Measurements from ENCODE around the gene EMSY.
A peak's percentile ranks its signal among the peaks of the same experiment; 100 is the strongest.
"Not testable (repeated sequence)": the region's sequence is repeated elsewhere in the genome, so short reads cannot be mapped to it uniquely, and the experiment has no call there.

Gene EMSY

GRCh38 chr11:76524919-76525318 is 80.1 kb downstream of the EMSY start:
- DNase-seq, result peak; percentile 25

DNA sequence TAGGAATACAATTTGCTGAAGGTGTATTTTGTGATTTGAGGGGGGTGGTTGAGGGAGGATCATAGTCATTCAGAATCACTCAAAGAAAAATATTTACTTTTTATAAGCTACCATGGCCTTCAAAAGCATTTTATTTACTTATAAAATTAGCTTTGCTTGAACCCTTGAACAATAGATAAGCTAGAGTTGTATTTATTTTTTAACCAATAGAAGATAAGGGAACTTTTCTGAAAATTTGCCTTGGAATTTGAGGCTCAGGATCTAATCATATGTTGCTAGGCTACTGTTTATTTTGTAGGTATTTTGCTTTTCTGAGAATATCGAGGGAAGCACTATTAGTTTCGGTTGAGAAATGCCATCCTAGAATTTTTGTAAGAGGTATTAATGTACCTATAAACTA is 82.1 kb downstream of the EMSY start:
- no peak for DNase-seq

DNA sequence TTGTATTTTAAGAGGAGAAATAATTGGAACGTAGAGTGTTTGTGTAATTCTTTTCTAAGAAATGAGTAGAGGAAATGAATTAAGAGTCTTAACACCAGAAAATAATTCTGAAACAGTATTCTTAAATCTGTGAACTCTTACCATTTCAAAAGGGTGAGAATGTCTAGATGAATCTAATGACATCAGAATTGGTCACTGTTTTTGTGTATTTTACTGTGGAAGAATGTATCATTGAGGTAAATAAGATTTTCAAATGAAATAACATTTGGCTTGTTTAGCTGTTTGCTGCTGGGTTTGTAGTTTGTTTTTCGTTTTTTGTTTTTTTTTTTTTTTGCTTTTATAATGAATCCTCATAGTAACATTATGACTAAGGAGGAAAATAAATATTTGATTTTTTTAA is 97.6 kb downstream of the EMSY start:
- DNase-seq, result no peak

DNA sequence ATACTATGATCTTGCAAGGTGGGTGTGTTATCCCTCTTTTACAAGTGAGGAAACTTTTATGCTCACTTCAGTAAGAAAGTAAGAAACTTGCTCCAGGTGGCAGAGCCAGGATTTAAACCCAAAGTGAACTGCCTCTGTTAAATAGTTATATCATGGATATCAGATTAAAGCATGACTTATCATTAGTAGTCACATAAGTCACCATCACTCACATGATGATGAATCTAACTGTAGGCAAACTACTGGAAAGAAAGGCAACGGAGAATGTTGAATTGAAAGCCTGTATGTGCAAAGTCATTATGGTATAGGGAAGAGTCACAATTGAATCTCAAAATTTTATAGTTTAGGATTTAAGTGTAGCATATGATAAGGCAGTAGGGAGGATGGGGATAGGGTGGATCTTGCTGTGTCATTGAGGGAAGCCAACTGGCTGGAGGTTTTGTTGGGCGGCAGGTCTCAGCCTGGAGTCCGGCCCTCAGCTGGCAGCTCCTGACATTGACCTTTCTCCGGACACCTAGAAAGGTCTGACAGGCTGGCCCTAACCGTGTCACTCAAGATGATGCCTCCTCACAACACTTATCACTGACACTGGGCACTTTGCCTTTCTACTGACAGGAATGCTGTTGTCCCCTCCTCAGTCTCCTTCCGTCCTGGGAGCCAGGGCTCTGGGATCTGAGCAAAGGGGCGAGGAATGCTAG is 98.3 kb downstream of the EMSY start:
- no peak for DNase-seq

- DNase-seq, result no peak
Observed at GRCh38 chr11:76550781-76551180, 106.0 kb downstream of the EMSY start.

DNA sequence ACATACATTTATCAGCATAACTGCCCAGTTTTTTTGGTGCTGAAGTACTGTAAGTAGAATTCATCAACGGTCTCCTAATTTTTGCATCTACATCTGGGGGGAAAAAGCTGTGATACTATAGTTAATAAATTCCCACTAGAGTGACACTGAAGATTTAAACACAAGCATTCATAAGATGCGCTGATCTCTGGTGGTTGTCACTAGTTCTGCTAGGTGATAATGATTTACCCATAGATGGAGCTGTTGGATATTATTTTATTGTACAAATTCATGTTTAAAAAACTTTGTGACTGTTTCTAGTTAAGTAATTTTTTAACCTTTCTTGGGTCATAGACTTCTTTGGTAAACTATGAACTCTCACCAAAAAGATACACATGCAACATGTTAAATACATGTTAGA is 106.6 kb downstream of the EMSY start:
- peak; percentile 25 for DNase-seq

- DNase-seq, result no peak
Observed at GRCh38 chr11:76552987-76553386, 108.2 kb downstream of the EMSY start.

DNA sequence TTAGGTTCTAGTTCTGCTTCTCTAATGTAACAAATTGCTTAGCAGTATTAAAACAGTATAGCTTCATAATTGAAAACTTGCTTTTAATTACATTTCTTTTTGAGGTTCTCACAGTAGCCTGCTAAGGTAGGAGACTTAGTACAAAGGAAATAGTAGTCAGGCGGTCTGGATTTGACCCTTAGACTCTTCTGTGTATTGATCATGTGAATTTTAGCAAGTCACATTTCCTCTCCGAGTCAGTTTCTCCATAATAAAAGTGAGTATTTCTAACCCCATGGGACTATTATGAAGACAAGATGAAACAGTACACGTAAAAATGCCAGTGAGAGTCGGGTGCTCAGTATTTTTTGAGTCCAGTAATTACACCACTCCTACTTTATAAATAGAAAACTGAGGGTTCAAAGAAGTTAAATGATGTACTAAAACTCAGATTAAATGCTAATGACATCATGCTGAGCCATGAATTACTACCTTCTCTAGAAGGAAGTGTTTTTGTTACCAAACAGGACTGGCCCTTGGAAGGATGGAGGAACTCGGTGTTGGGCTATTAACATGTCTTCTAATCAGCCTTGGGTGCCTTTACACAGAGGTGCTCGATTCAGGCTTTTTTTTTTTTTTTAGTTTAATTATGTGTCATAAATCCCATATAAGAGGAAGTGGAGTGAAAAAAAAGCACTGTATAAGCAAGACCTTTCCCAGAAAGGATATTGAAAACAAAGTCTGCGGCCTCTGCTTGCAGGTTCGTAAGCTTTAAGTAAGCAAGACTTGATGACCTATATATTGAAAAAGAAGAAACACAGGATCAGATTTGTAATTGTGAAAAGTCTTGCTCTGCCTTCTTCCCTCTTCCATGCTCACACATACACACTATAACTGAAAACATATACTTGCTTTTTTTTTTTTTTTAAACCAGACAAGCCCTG is 109.0 kb downstream of the EMSY start:
- DNase-seq, result no peak

GRCh38 chr11:76554767-76555166 is 109.9 kb downstream of the EMSY start:
- no peak for DNase-seq

GRCh38 chr11:76557466-76557865 is 112.6 kb downstream of the EMSY start:
- no peak for DNase-seq

DNA sequence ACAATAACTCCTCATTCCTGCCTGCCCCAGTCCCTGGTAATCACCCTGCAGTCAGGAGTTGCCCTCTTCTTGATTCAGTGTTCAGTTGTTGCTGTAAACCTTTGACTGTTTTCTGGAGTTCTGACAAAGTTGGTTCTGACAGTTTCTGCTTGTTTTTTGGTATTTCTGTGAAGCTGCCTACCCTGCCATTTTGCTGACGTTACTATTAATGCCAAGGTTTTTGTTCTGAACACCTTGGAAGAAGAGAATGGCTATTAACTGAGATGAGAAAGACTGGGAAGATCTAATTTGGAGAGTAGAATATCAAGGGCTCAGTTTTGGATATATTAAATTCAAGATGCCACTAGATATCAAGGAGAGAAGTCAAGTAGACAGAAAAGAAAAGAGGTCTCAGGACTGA is 113.7 kb downstream of the EMSY start:
- DNase-seq, result no peak

- DNase-seq, result no peak
Observed at GRCh38 chr11:76558891-76559290, 114.1 kb downstream of the EMSY start.

DNA sequence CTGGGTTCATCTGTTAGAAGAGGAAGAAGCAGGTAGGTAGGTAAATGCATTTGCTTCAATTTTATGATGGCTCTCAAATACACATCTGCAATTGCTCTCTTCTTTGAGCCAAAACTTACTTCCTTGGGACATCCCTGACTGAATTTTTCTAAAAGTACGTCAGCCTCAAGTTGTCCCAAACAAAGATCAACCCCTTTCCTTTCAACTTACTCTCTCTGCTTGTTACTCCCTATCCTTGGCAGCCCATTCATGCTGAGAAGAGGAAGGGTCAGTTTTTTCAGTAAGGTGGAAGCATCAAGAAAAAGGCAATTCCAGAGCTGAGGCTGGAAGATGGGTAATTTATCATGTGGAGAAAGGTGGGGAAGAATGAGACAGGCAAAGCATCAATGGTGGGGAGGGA is 114.5 kb downstream of the EMSY start:
- no peak for DNase-seq

DNA sequence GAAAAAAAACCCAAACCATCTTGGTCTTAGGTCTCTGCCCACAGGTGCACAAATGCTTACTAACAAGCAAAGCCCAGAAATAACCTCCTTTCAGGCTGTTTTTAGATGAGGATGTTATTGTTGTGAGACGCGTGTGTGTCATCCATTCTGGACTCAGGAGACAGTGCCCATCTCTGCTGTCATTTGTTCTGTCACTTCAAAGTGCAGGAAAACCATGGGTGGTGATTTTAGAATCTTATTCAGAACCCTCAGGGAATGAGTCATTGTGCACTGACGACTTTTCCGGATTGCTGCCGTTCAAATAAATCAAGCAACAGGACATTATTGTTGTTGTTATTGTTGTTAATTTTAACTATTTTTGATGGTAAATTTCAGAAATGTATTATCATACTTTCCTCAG is 115.4 kb downstream of the EMSY start:
- DNase-seq, result no peak

DNA sequence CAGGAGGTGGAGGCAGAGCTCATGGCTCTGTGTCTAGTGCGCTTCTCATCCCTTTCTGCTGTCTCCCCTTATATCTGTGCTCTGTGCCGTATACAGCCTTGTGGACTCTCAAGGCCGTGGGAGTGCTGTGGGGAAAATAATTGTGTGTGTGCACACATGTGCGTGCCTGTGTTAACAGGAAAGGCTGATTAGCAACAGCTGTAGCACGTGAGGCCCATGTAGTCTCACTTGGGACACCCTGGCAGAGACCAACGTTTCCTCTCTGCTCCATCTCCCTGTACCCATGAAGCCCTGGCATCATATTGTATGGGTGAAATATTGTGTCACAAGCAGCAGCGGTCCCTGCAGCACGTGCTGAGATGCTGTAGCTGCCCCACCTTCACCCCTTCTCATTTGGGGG is 116.4 kb downstream of the EMSY start:
- DNase-seq, result no peak

- DNase-seq, result no peak
Observed at GRCh38 chr11:76562541-76562940, 117.7 kb downstream of the EMSY start.

DNA sequence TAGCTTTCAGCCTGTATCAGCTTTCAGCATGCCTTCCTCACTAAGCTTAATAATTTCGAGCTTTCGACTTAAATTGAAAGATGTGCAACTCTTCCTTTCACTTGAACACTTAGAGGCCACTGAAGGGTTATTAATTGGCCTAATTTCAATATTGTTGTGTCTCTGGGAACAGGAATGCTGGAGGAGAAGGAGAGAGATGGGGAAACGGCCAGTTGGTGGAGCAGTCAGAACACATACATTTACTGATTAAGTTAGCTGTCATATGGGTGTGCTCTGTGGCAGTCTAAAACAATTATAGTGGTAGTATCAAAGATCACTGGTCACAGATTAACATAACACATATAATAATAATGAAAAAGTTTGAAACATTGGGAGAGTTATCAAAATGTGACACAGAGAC is 119.5 kb downstream of the EMSY start:
- no peak for DNase-seq

GRCh38 chr11:76566811-76567210 is 122.0 kb downstream of the EMSY start:
- no peak for DNase-seq

- DNase-seq, result no peak
Observed at GRCh38 chr11:76567261-76567660, 122.4 kb downstream of the EMSY start.

- DNase-seq, result no peak
Observed at GRCh38 chr11:76568139-76568538, 123.3 kb downstream of the EMSY start.

GRCh38 chr11:76568621-76569020 is 123.8 kb downstream of the EMSY start:
- no peak for DNase-seq

DNA sequence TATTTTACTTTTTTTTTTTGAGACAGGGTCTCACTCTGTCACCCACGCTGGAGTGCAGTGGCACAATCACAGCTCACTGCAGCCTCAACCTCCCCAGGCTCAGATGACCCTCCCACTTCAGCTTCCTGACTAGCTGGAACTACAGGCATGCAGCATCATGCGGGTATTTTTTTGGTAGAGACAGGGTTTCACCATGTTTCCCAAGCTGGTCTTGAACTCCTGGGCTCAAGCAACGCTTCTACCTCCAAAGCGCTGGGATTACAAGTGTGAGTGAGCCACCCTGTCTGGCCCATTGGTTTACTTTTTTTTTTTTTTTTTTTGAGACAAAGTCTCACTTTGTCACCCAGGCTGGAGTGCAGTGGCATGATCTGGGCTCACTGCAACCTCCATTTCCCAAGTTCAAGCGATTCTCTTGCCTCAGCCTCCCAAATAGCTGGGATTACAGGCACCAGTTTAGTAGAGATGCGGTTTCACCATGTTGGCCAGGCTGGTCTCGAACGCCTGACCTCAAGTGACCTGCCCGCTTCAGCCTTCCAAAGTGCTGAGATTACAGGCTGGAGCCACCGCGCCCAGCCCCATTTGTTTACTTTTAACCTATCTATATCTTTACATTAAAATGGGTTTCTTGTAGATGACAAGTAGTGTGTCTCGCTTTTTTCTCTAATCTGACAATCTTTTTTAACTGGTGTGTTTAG is 127.5 kb downstream of the EMSY start:
- DNase-seq, result not testable (repeated sequence)

DNA sequence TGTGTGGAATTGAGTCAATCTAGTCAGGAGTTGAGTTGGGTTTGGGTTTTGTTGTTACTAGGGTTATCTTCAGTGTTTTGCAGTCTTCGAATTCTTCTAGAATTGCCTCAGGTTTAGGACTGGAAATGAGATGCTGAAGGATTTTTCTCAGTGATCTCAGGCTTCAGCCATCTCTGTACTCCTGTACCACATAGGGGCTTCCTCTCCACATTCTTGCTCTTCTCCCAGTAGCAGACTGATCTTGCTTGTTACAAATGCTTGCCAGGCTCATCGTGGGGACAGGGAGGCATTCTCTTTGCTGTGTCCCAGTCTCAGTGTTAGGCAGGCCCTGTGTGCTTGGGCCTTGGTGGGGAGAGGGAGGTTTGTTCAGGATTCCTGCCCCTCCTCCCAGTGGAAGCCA is 129.6 kb downstream of the EMSY start:
- DNase-seq, result no peak

DNA sequence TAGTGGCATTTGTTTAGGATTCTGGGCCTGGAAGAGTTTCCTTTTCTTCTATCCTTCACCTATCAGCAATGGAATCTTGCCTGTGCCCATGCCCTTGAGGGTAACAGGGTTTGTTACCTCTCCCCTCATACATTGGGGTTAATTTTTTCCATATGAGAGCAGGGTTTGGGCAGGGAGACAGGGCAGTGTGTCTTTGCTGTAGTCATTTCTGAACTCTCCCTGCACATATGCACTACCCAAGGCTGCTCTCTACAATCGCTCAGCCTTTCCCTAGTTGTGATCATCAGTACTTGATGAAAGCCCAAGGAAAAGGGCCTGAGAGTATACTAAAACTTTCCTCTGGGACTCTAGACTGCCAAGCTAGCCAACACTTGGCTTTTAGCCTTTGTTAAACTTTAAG is 130.1 kb downstream of the EMSY start:
- DNase-seq, result no peak

Data from hematopoietic multipotent progenitor cell treated with erythropoietin and hydrocortisone succinate and interleukin-3 and kit ligand, for 6 days (in vitro differentiated cells).